B cell (primary cell): ENCODE results near the gene TRABD2B. TPM values are rescaled to one million over a fixed set of nuclear protein-coding genes. Genes with fewer than 3 reads are reported as not detected.

Experiments
- ATAC-seq: fragments of 200-7000 bp; cut with Tn5 transposase; one replicate; pipeline ENCODE4 v1.10.0; 2021; ENCODE audit warnings: low read depth, mild to moderate bottlenecking, moderate number of reproducible peaks, moderate library complexity
- CTCF ChIA-PET: fragments of 350-600 bp; sonication (Branson Sonifier 250); formaldehyde crosslinking; loops from one replicate; lab custom pipeline; 2021; ENCODE audit warnings: antibody characterized with exemption, inconsistent platforms; lab: Charles Lee
- POLR2A ChIA-PET: fragments of 350-600 bp; sonication (Branson Sonifier 250); formaldehyde crosslinking; loops from one replicate; lab custom pipeline; 2021; ENCODE audit warnings: antibody characterized with exemption; lab: Charles Lee
- DNase-seq: peaks from one replicate; pipeline ENCODE4 v3.0.0; 2013
- H2AFZ ChIP-seq: 2 replicates; pipeline ENCODE4 v1.6.1; 2012; ENCODE audit warnings: mild to moderate bottlenecking, low read depth, low read length; ENCODE audit not compliant: insufficient read depth, poor library complexity, severe bottlenecking
- H3K27ac ChIP-seq, 2 donors: 1 replicate in 1 of 2; 2 replicates in 1 of 2; pipeline ENCODE4 v1.5.1; 2012 to 2013; ENCODE audit warnings: low read length in 2 of 2, mild to moderate bottlenecking in 2 of 2, moderate library complexity in 1 of 2
- H3K27me3 ChIP-seq, 4 experiments: fragments of 200-600 bp in 1 of 4; sonication (generic) in 1 of 4; replicated peaks in 1 of 4; 1 replicate in 2 of 4; 2 replicates in 2 of 4; pipeline versions ENCODE4 v1.6.1 to v1.7.0; 2013 to 2016; ENCODE audit warnings: low read length in 3 of 4, mild to moderate bottlenecking in 2 of 4, mixed read lengths in 1 of 4, moderate library complexity in 1 of 4; ENCODE audit not compliant: insufficient read depth in 4 of 4, control insufficient read depth in 3 of 4; ENCODE audit errors: control extremely low read depth in 1 of 4
- H3K36me3 ChIP-seq, 2 experiments: replicated peaks in 1 of 2; 1 replicate in 1 of 2; 2 replicates in 1 of 2; pipeline versions ENCODE4 v1.6.1 to v1.7.1; 2013; ENCODE audit warnings: low read length in 1 of 2; ENCODE audit not compliant: insufficient read depth in 2 of 2, control insufficient read depth in 1 of 2; ENCODE audit errors: control extremely low read depth in 1 of 2, extremely low read depth in 1 of 2
- H3K4me1 ChIP-seq, 2 donors: fragments of 200-600 bp in 1 of 2; sonication (generic) in 1 of 2; 1 replicate in 1 of 2; 2 replicates in 1 of 2; pipeline versions ENCODE4 v1.5.1 to v1.6.1; 2013 to 2017; ENCODE audit warnings: low read length in 2 of 2; ENCODE audit not compliant: control insufficient read depth in 2 of 2, insufficient read depth in 2 of 2
- H3K4me2 ChIP-seq: replicated peaks from 2 replicates; pipeline ENCODE3; 2012; ENCODE audit warnings: mild to moderate bottlenecking, low read depth, low read length; ENCODE audit not compliant: poor library complexity, severe bottlenecking
- H3K4me3 ChIP-seq, 5 experiments: fragments of 200-600 bp in 1 of 5; sonication (generic) in 1 of 5; 1 replicate in 3 of 5; 2 replicates in 2 of 5; pipeline versions ENCODE4 v1.5.1 to v1.7.0; 2011 to 2016; ENCODE audit warnings: low read length in 4 of 5, mild to moderate bottlenecking in 4 of 5, low read depth in 2 of 5, control low read depth in 1 of 5, moderate library complexity in 1 of 5; ENCODE audit not compliant: insufficient read depth in 1 of 5; ENCODE audit errors: control extremely low read depth in 1 of 5, extremely low read depth in 1 of 5
- H3K79me2 ChIP-seq: fragments of 200-600 bp; sonication (generic); one replicate; pipeline ENCODE4 v1.6.0; 2016; ENCODE audit warnings: low read length; ENCODE audit not compliant: control insufficient read depth, insufficient read depth
- H3K9ac ChIP-seq: fragments of 200-600 bp; sonication (generic); 2 replicates; pipeline ENCODE4 v1.6.1; 2017; ENCODE audit warnings: mild to moderate bottlenecking, low read length, moderate library complexity
- H3K9me3 ChIP-seq, 3 donors: one replicate each; pipeline versions ENCODE4 v1.6.1 to v1.7.1; 2013; ENCODE audit warnings: low read length in 2 of 3; ENCODE audit not compliant: control insufficient read depth in 2 of 3, insufficient read depth in 1 of 3; ENCODE audit errors: control extremely low read depth in 1 of 3
- H4K20me1 ChIP-seq: 2 replicates; pipeline ENCODE4 v1.6.0; 2012; ENCODE audit warnings: mild to moderate bottlenecking, low read length; ENCODE audit not compliant: insufficient read depth, control insufficient read depth, poor library complexity, severe bottlenecking
- H3K27ac Mint-ChIP-seq: one replicate; pipeline ENCODE4 v1.8.0; 2021; ENCODE audit warnings: mixed read lengths
- H3K27me3 Mint-ChIP-seq: one replicate; pipeline ENCODE4 v1.8.0; 2021; ENCODE audit warnings: mixed read lengths
- H3K4me1 Mint-ChIP-seq: one replicate; pipeline ENCODE4 v1.8.0; 2021; ENCODE audit warnings: mixed read lengths
- H3K4me3 Mint-ChIP-seq: one replicate; pipeline ENCODE4 v1.8.0; 2021; ENCODE audit warnings: mixed read lengths
- H3K9me3 Mint-ChIP-seq: one replicate; pipeline ENCODE4 v1.8.0; 2022; ENCODE audit warnings: mixed read lengths; ENCODE audit not compliant: insufficient read depth
- CTCF ChIP-seq: fragments of 200-600 bp; IDR thresholded peaks from one replicate; pipeline ENCODE4 v1.8.0; 2022; ENCODE audit warnings: antibody characterized with exemption, mild to moderate bottlenecking
- EZH2 ChIP-seq: IDR thresholded peaks from 2 replicates; pipeline ENCODE4 v1.6.1; 2012; ENCODE audit warnings: borderline replicate concordance, low read depth, mild to moderate bottlenecking, moderate library complexity, low read length; ENCODE audit not compliant: insufficient read depth, poor library complexity, severe bottlenecking
- WGBS: methylation state at CpG from one replicate; pipeline ENCODE4 v1.1.5; 2013; ENCODE audit warnings: missing lambda C conversion rate; ENCODE audit not compliant: insufficient coverage; 5-methylcytosine and 5-hydroxymethylcytosine counted together
- intact Hi-C: fragments of 100-400 bp; cut with micrococcal nuclease; formaldehyde crosslinking; loops from one replicate; pipeline ENCODE4 v1.10.0; 2022
- polyA plus RNA-seq: library from polyadenylated mRNA; depleted of rRNA; stranded (reverse); fragments of >200 nt; gene quantifications from 2 replicates; pipeline ENCODE4 v1.2.3, GENCODE V29; 2012
- total RNA-seq, 2 donors: library from RNA; stranded (reverse); fragments of 120-200 nt in 1 of 2; gene quantifications; 1 replicate in 1 of 2; 2 replicates in 1 of 2; pipeline versions ENCODE4 v1.2.3 to v1.2.4, GENCODE V29; 2013 to 2022

The TRABD2B gene
- total and polyA plus RNA-seq, 2 donors (not counting 1 experiment from before 2014, with no cell fraction given) = not detected

- H3K36me3 ChIP-seq = no peaks in the 10 kb centered on the region
- H4K20me1 ChIP-seq = no peaks in the 10 kb centered on the region
- H2AFZ ChIP-seq = no peak overlapping the region
- H3K9me3 ChIP-seq = peaks cover 0 to 3% (median 0%) of the 10 kb centered on the region in 3 donors
- ATAC-seq = no peak
- Mint-ChIP-seq H3K4me3 (no peak overlapping the region), H3K4me1 (no peaks in the 10 kb centered on the region), H3K27ac (no peak overlapping the region), H3K27me3 (peaks cover 10% of the 10 kb centered on the region), H3K9me3 (peaks cover 3% of the 10 kb centered on the region)
- no peak overlapping the region for H3K27ac ChIP-seq
- CTCF ChIA-PET = no interaction called here
- H3K27me3 ChIP-seq = peaks cover 0 to 2% (median 0%) of the 10 kb centered on the region in 4 experiments
- no peak for DNase-seq
- no peaks in the 10 kb centered on the region for H3K79me2 ChIP-seq
- WGBS = 96% methylated on average over 7 of the region's 13 CpGs
- H3K9ac ChIP-seq = no peak overlapping the region
- intact Hi-C loops = no loop called here
- POLR2A ChIA-PET = no interaction called here
- H3K4me2 ChIP-seq = no peak overlapping the region
- no peak for TF ChIP-seq EZH2
- no peak for TF ChIP-seq CTCF
- no peak overlapping the region for H3K4me3 ChIP-seq
- H3K4me1 ChIP-seq = no peaks in the 10 kb centered on the region
These were observed 33.4 kb downstream of the TRABD2B start for GRCh38 chr1:47963568-47964358.

- Histone ChIP-seq H3K4me2 (no peak overlapping the region), H3K79me2 (no peaks in the 10 kb centered on the region), H4K20me1 (no peaks in the 10 kb centered on the region), H3K4me1 (no peaks in the 10 kb centered on the region), H3K27me3 (peaks cover 0 to 2% (median 0%) of the 10 kb centered on the region in 4 experiments), H3K4me3 (no peak overlapping the region), H3K9ac (no peak overlapping the region), H3K36me3 (no peaks in the 10 kb centered on the region), H3K27ac (no peak overlapping the region), H3K9me3 (peaks cover 0 to 3% (median 0%) of the 10 kb centered on the region in 3 donors), H2AFZ (no peak overlapping the region)
- Mint-ChIP-seq H3K9me3 (peaks cover 3% of the 10 kb centered on the region), H3K4me3 (no peak overlapping the region), H3K4me1 (no peaks in the 10 kb centered on the region), H3K27me3 (peaks cover 10% of the 10 kb centered on the region), H3K27ac (no peak overlapping the region)
- TF ChIP-seq CTCF (no peak), EZH2 (no peak)
- intact Hi-C loops = no loop called here
- ChIA-PET CTCF (no interaction called here), POLR2A (no interaction called here)
- WGBS = 91% methylated on average over 5 of the region's 5 CpGs
- ATAC-seq (no peak), DNase-seq (no peak)
These were observed 34.3 kb downstream of the TRABD2B start for GRCh38 chr1:47962750-47963492.
